Measurements from ENCODE around the gene HSPA1A. TPM values are rescaled to one million over a fixed set of nuclear protein-coding genes. Genes with fewer than 3 reads are reported as not detected.

HSPA1A gene
- polyA plus RNA-seq, 3 donors, result 144 to 215 (median 200) TPM

DNA sequence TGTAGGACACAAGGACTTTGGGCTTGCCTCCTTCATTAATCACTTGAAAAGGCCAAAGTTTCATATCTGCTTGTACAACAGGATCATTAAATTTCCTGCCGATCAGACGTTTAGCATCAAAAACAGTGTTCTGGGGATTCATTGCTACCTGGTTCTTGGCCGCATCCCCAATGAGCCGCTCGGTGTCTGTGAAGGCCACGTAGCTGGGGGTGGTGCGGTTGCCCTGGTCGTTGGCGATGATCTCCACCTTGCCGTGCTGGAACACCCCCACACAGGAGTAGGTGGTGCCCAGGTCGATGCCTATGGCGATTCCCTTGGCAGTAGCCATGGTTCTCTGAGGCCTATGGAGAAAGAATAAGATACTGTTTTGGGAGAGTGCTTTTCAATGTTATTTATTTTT, 3.7 kb upstream of the HSPA1A start:
- no peak overlapping the region for H3K27ac ChIP-seq (ENCODE audit: low read depth in 1 of 2, low read length in 2 of 2)
- no peak overlapping the region for H3K9ac ChIP-seq (ENCODE audit: insufficient read depth, low read length, poor library complexity, severe bottlenecking)
- H3K4me3 Mint-ChIP-seq, result no peak overlapping the region
- peaks cover 20 to 37% of the 10 kb centered on the region in 2 donors for H3K36me3 Mint-ChIP-seq
- intact Hi-C loops (cut with micrococcal nuclease), result no loop called here
- H3K27ac Mint-ChIP-seq, result peak overlapping the region in 1 of 7 donors; percentile 68
- H2AFZ ChIP-seq (ENCODE audit: insufficient read depth, low read depth, low read length, poor library complexity, severe bottlenecking), result no peak overlapping the region
- 99% methylated on average over 10 of the region's 12 CpGs for WGBS (ENCODE audit: insufficient coverage)
- TF ChIP-seq, protein P1, sequence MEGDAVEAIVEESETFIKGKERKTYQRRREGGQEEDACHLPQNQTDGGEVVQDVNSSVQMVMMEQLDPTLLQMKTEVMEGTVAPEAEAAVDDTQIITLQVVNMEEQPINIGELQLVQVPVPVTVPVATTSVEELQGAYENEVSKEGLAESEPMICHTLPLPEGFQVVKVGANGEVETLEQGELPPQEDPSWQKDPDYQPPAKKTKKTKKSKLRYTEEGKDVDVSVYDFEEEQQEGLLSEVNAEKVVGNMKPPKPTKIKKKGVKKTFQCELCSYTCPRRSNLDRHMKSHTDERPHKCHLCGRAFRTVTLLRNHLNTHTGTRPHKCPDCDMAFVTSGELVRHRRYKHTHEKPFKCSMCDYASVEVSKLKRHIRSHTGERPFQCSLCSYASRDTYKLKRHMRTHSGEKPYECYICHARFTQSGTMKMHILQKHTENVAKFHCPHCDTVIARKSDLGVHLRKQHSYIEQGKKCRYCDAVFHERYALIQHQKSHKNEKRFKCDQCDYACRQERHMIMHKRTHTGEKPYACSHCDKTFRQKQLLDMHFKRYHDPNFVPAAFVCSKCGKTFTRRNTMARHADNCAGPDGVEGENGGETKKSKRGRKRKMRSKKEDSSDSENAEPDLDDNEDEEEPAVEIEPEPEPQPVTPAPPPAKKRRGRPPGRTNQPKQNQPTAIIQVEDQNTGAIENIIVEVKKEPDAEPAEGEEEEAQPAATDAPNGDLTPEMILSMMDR (IDR thresholded peaks at IDR 0.05), result no peak
- peaks cover 11 to 23% of the 10 kb centered on the region in 2 donors for H3K36me3 ChIP-seq (replicated peaks in 1 of 2; ENCODE audit: control insufficient read depth in 1 of 2, insufficient read depth in 2 of 2, low read length in 2 of 2)
- H3K9me3 ChIP-seq (replicated peaks in 1 of 2; ENCODE audit: control insufficient read depth in 1 of 2, insufficient read depth in 1 of 2, low read length in 2 of 2), result no peaks in the 10 kb centered on the region
- no peak overlapping the region for H3K4me2 ChIP-seq (replicated peaks; ENCODE audit: extremely low read depth, low read length, poor library complexity, severe bottlenecking)
- DNase-seq, result no peak
- no peaks in the 10 kb centered on the region for H4K20me1 ChIP-seq (ENCODE audit: insufficient read depth, low read length)
- peaks cover 22 to 28% of the 10 kb centered on the region in 2 donors for H3K4me1 ChIP-seq (ENCODE audit: control insufficient read depth in 1 of 2, insufficient read depth in 2 of 2, low read length in 2 of 2)
- H3K27me3 ChIP-seq (ENCODE audit: control insufficient read depth in 2 of 2, insufficient read depth in 2 of 2, low read length in 2 of 2), result no peaks in the 10 kb centered on the region
- H3K79me2 ChIP-seq (ENCODE audit: insufficient read depth, low read length), result peaks cover 22% of the 10 kb centered on the region
- H3K9me3 Mint-ChIP-seq, result no peaks in the 10 kb centered on the region
- peaks cover 0 to 2% (median 0%) of the 10 kb centered on the region in 3 donors for H3K27me3 Mint-ChIP-seq (ENCODE audit: low read depth in 3 of 3)
- H3K4me3 ChIP-seq (replicated peaks in 1 of 3; ENCODE audit: low read depth in 2 of 3, low read length in 3 of 3), result no peak overlapping the region
- peaks cover 23% of the 10 kb centered on the region for H3K4me1 Mint-ChIP-seq

DNA sequence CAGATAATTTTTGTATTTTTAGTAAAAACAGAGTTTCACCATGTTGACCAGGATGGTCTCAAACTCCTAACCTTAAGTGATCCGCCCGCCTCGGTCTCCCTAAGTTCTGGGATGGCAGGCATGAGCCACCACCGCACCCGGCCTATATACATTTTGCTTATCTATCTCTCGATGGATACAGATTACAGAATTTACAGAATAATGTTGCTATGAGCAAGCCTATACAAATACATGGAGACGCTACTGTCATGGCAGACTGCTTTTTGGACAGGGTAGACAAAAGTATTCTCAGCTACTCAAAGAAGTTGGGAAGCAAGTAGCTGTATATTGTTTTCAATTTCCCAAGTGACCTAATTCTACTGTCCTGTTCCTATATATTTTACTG, 1.9 kb upstream of the HSPA1A start:
- TF ChIP-seq, protein P1 (IDR thresholded peaks at IDR 0.05), result no peak

More for the DNA sequence above, 1.9 kb upstream of the HSPA1A start:
- intact Hi-C loops (cut with micrococcal nuclease), result no loop called here
- Mint-ChIP-seq H3K27ac (peak overlapping the region; percentile 85 to 96 (median 92)), H3K36me3 (peaks cover 20 to 38% of the 10 kb centered on the region in 2 donors), H3K4me3 (no peak overlapping the region), H3K9me3 (no peaks in the 10 kb centered on the region), H3K27me3 (ENCODE audit: low read depth in 3 of 3) (peaks cover 0 to 2% (median 0%) of the 10 kb centered on the region in 3 donors), H3K4me1 (peaks cover 31% of the 10 kb centered on the region)
- H3K36me3 ChIP-seq (replicated peaks in 1 of 2; ENCODE audit: control insufficient read depth in 1 of 2, insufficient read depth in 2 of 2, low read length in 2 of 2), result peaks cover 11 to 23% of the 10 kb centered on the region in 2 donors
- peak overlapping the region; percentile 40 for H3K9ac ChIP-seq (ENCODE audit: insufficient read depth, low read length, poor library complexity, severe bottlenecking)
- H3K9me3 ChIP-seq (replicated peaks in 1 of 2; ENCODE audit: control insufficient read depth in 1 of 2, insufficient read depth in 1 of 2, low read length in 2 of 2), result no peaks in the 10 kb centered on the region
- H2AFZ ChIP-seq (ENCODE audit: insufficient read depth, low read depth, low read length, poor library complexity, severe bottlenecking), result peak overlapping the region; percentile 53
- peak overlapping the region in 1 of 3 experiments; percentile 94 for H3K4me3 ChIP-seq (replicated peaks in 1 of 3; ENCODE audit: low read depth in 2 of 3, low read length in 3 of 3)
- WGBS (ENCODE audit: insufficient coverage), result 93% methylated on average over 3 of the region's 7 CpGs
- H3K4me2 ChIP-seq (replicated peaks; ENCODE audit: extremely low read depth, low read length, poor library complexity, severe bottlenecking), result peak overlapping the region; percentile 95
- no peaks in the 10 kb centered on the region for H3K27me3 ChIP-seq (ENCODE audit: control insufficient read depth in 2 of 2, insufficient read depth in 2 of 2, low read length in 2 of 2)
- DNase-seq, result no peak
- H4K20me1 ChIP-seq (ENCODE audit: insufficient read depth, low read length), result no peaks in the 10 kb centered on the region
- peak overlapping the region; percentile 55 to 58 for H3K27ac ChIP-seq (ENCODE audit: low read depth in 1 of 2, low read length in 2 of 2)
- peaks cover 24 to 36% of the 10 kb centered on the region in 2 donors for H3K4me1 ChIP-seq (ENCODE audit: control insufficient read depth in 1 of 2, insufficient read depth in 2 of 2, low read length in 2 of 2)
- peaks cover 36% of the 10 kb centered on the region for H3K79me2 ChIP-seq (ENCODE audit: insufficient read depth, low read length)
